Superior temporal gyrus (tissue), 1 donor: Measurements from ENCODE around the gene CELSR1.
"Not testable (repeated sequence)": the region's sequence is repeated elsewhere in the genome, so short reads cannot be mapped to it uniquely, and the experiment has no call there.

Experiments
- DNase-seq: peaks from one replicate; pipeline ENCODE4 v3.0.0-alpha.2; 2016; ENCODE audit errors: extremely low spot score

Gene CELSR1

GRCh38 chr22:46511151-46512038 is 26.0 kb downstream of the CELSR1 start:
- no peak for DNase-seq

GRCh38 chr22:46509416-46510089 is 27.9 kb downstream of the CELSR1 start:
- no peak for DNase-seq

GRCh38 chr22:46508491-46508999 is 28.9 kb downstream of the CELSR1 start:
- DNase-seq, result no peak

- DNase-seq, result no peak
Measured at GRCh38 chr22:46507451-46508425, 29.7 kb downstream of the CELSR1 start.

DNA sequence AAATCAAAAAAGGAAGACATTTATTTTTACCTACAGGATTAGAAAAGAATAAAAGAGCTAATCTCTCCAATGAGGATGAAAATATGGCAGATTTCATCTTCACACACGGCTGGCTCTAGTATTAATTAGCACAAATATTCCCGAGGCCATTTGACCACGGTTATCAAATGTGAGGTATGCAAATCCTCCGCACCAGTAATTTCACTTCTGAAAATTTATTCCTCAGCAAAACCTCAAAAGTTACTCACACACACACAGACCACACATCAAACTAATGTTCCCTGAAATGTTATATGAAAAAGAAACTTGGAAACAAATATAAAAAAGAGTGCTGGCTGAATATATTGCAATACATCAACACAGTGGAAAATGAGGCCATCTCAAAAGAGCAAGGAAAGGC is 32.8 kb downstream of the CELSR1 start:
- DNase-seq, result no peak

- DNase-seq, result no peak
Measured at GRCh38 chr22:46502440-46503175, 34.8 kb downstream of the CELSR1 start.

DNA sequence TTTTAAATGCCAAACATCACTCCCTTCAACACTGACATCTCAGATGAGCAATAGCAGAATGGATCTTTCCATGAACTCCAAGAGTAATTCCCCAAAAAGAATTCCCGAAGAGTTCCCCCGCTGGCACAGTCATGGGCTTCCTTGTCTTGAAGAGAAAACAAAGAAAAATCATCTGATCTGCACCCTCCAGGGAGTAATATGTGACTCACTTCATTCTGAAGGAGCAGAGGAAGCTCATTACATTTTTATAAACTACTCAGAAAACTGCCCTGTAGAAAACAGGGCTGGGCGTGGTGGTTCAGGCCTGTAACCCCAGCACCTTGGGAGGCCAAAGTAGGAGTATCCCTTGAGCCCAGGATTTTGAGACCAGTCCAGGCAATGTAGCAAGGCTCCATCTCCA is 35.7 kb downstream of the CELSR1 start:
- DNase-seq, result no peak

- not testable (repeated sequence) for DNase-seq
Measured at GRCh38 chr22:46501265-46501664, 36.2 kb downstream of the CELSR1 start.

- no peak for DNase-seq
Measured at GRCh38 chr22:46500201-46500600, 37.2 kb downstream of the CELSR1 start.

DNA sequence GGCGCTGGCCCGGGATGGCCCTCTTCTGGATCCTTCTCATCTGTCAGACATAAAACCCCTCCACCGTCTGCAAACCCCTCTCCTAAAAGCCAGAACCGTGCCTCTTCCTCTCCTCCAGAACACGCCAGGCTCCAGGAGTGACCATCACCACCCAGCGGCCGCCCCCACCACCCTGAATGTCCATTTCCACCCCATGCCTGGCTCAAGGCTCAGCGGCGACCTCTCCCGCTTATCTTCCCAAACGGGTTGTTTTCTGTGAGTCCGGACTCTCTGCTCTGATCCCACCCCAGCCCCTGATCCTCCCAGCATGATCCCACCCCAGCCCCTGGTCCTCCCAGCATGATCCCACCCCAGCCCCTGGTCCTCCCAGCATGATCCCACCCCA is 37.6 kb downstream of the CELSR1 start:
- DNase-seq, result no peak

DNA sequence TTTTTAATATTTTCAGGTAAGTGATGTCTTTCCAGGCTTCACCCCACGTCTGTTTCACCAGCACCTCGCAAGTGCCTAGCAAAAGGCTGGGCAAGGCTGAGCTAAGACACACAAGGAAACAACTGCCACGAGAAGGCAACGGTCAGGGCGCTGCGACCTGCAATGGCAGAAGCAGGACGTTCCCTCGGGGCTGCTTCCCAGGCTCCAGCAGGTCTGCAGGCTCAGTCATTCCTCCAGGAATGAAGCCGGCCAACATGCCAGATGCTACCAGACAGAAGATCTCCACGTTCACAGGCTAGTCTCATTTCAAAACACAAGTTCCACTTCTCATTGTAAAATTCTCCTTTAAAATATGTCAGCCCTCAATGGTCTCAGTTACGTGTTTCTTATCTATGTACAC is 45.5 kb downstream of the CELSR1 start:
- DNase-seq, result peak; percentile 14

GRCh38 chr22:46490538-46490937 is 46.9 kb downstream of the CELSR1 start:
- DNase-seq, result peak; percentile 14

DNA sequence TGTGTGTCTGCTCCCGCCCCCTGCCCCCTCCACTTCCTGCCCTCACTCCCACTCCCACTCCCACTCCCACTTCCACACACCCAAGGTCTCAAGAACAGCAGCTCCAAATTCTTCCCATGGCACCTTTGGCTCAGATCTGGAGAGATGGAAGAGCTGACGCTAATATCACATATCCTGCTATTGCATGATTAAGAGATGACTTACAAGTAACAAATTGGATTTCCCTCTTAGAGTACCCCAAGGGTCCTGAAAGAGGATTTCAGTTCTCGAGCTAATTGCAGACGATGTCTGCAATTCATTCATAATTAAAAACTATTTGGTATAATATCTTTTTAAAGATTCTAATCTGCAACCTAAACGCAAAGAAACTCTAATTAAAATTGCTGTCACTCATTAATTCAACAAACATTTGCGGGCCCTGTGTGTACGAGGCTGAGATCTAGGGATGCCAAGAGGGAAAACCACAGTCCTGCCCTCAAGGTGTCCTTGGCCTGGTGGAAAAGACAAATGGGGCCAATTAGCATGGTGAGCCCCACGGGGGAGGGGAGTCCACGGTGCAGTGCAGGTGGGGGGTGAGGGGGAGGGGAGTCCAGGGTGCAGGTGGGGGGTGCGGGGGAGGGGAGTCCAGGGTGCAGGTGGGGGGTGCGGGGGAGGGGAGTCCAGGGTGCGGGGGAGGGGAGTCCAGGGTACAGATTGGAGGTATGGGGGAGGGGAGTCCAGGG is 50.3 kb downstream of the CELSR1 start:
- DNase-seq, result no peak

DNA sequence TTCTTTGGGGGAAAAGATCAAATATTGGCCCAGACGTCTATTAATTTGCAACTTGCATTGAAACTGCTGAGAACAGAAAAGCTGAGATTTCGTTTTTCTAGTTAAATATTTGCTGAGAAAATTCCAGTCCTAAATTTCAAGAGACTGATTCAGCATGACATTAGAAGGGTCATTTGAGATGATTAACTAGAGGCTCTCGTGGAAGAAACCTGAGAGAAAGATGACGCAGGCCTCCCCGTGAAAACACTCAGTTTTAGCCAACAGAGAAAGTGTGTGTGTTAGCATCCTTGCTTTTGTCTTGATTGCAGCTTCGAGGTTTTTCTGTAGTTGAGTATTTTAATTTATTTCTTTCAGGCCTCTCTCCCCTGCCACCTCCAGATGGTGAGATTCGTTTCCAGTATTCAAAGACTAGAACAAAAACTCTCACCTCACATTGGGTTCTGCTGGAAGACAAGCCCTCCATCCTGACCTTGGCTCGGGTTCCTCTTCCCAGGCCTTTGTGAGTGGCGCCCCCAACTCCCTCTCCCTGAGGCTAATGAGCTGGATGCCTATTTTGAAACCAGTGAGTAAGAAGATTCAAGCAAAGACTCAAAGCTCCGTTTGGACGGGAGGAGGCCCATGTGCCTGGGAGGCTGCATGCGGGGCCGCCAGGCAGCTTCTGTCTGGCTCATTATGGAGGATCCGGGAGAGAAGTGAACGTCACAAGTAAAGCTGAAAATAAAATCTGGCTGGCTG is 52.4 kb downstream of the CELSR1 start:
- DNase-seq, result no peak

DNA sequence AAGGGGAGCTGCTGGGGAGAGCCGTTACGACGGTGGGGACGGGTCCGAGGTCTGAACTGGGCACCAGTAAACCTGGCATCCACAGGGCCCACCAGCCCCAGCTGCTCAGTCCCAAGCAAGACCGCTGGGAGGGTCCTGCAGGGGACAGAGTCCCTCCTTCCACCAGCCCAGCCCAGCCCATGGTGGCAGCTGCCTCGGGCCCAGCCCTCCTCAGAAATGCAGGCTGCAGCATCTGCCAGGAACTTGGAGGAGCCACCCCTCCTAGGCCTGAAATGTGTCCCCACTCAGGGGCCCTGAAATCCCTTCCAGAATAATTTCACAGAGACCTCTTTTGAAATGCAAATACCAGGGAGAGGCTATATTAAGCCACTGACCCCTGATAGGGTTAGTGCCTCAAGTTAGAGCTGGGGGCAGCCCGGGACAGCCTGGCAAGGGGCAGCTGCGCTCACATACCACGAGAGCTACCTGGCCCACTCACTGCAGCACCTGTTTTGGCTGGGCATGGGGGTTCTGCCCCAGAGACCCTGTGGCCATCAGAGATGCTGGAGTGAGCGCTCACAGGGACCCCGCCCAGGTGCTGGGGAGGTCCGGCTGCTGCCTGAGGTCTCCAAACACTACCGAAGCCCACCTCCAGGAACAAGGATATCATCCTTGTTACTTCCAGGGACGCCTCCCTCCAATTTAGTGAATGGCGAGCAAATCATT is 53.1 kb downstream of the CELSR1 start:
- DNase-seq, result no peak

- DNase-seq, result no peak
Measured at GRCh38 chr22:46483353-46483752, 54.1 kb downstream of the CELSR1 start.

DNA sequence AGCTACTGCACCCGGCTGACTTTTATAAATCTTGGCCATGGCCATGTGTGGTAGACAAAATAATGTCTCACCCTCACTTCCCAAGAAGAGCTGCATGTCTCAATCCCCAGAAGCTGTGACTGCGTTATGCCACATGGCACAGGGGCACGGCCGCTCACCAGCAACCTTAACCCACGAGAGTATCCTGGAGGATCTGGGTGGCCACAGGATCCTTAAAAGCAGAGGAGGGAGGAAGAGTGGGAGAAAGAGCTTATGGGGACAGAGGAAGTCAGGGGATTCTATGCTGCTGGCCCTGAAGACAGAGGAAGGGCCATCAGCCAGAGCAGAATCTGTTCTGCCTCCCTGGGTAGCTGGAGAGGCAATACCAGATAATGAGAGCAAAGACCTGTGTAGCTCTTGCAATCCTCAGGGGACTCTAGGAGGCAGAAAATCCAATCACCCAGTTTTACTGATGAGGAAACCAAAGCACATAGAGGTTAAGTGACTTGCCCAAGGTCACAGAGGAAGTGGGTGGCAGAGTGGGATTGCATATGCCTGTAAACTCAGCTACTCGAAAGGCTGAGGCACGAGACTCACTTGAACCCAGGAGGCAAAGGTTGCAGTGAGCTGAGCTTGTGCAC is 55.3 kb downstream of the CELSR1 start:
- DNase-seq, result no peak

DNA sequence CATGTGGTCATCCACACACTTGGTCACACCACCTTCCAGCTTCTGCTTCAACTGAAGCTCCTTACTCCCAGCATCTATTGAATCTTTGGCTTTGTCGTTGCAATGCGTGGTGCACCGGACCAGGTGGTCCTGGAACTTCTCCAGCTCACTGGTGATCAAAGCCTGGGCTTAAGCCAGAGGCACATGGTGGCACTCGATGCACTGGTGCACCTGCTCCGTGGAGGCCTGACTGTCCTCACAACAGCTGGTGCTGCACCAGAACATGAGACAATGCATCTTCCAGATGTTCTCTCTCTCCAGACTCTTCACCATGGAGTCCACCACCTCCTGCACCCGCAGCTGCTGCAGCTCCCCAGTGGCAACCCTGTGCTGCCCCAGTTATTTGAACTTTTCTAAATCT is 56.0 kb downstream of the CELSR1 start:
- DNase-seq, result no peak

- DNase-seq, result no peak
Measured at GRCh38 chr22:46480396-46480795, 57.0 kb downstream of the CELSR1 start.
